H1 (cell line): Measurements from ENCODE around the gene CORO1C. TPM values are rescaled to one million over a fixed set of nuclear protein-coding genes. Genes with fewer than 3 reads are reported as not detected.

Experiments
- CTCF ChIA-PET: fragments of 300-600 bp; sonication (Branson Sonifier 250); formaldehyde crosslinking; loops from one replicate; lab custom pipeline; 2021; ENCODE audit not compliant: partially characterized antibody; lab: Charles Lee
- POLR2A ChIA-PET: fragments of 300-600 bp; sonication (Branson Sonifier 250); formaldehyde crosslinking; loops from one replicate; lab custom pipeline; 2021; ENCODE audit warnings: inconsistent platforms; ENCODE audit not compliant: partially characterized antibody; lab: Charles Lee
- DNase-seq, 2 experiments: peaks; one replicate each; pipeline versions ENCODE4 v3.0.0 to v3.0.0-alpha.2; 2010 to 2022; ENCODE audit warnings: low spot score in 2 of 2, low read depth in 1 of 2, mixed read lengths in 1 of 2
- FAIRE-seq: peaks from 2 replicates; lab custom pipeline; 2011; peaks lifted over from hg19 to GRCh38; lab: Jason Lieb, UNC
- H2AFZ ChIP-seq: 2 replicates; pipeline ENCODE4 v1.8.1; 2012; ENCODE audit warnings: low read length, inconsistent platforms
- H2AK5ac ChIP-seq: 2 replicates; pipeline ENCODE4 v1.6.1; 2013; ENCODE audit warnings: low read depth, low read length
- H2BK120ac ChIP-seq: replicated peaks from 2 replicates; pipeline ENCODE3; 2013; ENCODE audit warnings: low read depth, low read length, inconsistent platforms
- H2BK12ac ChIP-seq: 2 replicates; pipeline ENCODE4 v1.6.1; 2013; ENCODE audit warnings: low read depth, low read length
- H2BK15ac ChIP-seq: 2 replicates; pipeline ENCODE4 v1.6.1; 2013; ENCODE audit warnings: low read length
- H2BK20ac ChIP-seq: 2 replicates; pipeline ENCODE4 v1.6.1; 2013; ENCODE audit warnings: low read length
- H2BK5ac ChIP-seq: 2 replicates; pipeline ENCODE4 v1.6.1; 2013; ENCODE audit warnings: low read depth, low read length
- H3K14ac ChIP-seq: 2 replicates; pipeline ENCODE4 v1.6.1; 2013; ENCODE audit warnings: inconsistent platforms; ENCODE audit not compliant: insufficient read length
- H3K18ac ChIP-seq: 2 replicates; pipeline ENCODE4 v1.6.1; 2013; ENCODE audit warnings: low read length; ENCODE audit errors: extremely low read depth
- H3K23ac ChIP-seq: 2 replicates; pipeline ENCODE4 v1.6.1; 2013; ENCODE audit warnings: inconsistent platforms; ENCODE audit not compliant: insufficient read length
- H3K23me2 ChIP-seq: 2 replicates; pipeline ENCODE4 v1.6.1; 2013; ENCODE audit warnings: low read depth, low read length
- H3K27ac ChIP-seq: 2 replicates; pipeline ENCODE4 v1.6.1; 2011; ENCODE audit warnings: low read depth, low read length, inconsistent platforms
- H3K27me3 ChIP-seq, 4 experiments: replicated peaks in 1 of 4; 1 replicate in 1 of 4; 2 replicates in 3 of 4; pipeline versions ENCODE4 v1.6.1 to v1.8.1; 2011 to 2013; ENCODE audit warnings: low read length in 3 of 4, mild to moderate bottlenecking in 3 of 4, inconsistent platforms in 2 of 4, mixed read lengths in 2 of 4, moderate library complexity in 1 of 4; ENCODE audit not compliant: control insufficient read depth in 3 of 4, insufficient read depth in 3 of 4; ENCODE audit errors: extremely low read depth in 1 of 4
- H3K36me3 ChIP-seq, 4 experiments: 2 replicates each; pipeline versions ENCODE4 v1.6.1 to v1.8.1; 2011 to 2013; ENCODE audit warnings: mild to moderate bottlenecking in 4 of 4, low read length in 3 of 4, moderate library complexity in 2 of 4, control low read depth in 1 of 4, inconsistent platforms in 1 of 4; ENCODE audit not compliant: insufficient read depth in 4 of 4, control insufficient read depth in 2 of 4
- H3K4ac ChIP-seq: replicated peaks from 2 replicates; pipeline ENCODE3; 2013; ENCODE audit warnings: low read length, low read depth, mixed read lengths, inconsistent platforms; ENCODE audit not compliant: insufficient read length
- H3K4me1 ChIP-seq, 4 experiments: replicated peaks in 1 of 4; 1 replicate in 1 of 4; 2 replicates in 3 of 4; pipeline versions ENCODE4 v1.6.1 to v1.8.1; 2011 to 2013; ENCODE audit warnings: low read length in 3 of 4, inconsistent platforms in 2 of 4, mixed read lengths in 1 of 4; ENCODE audit not compliant: insufficient read depth in 4 of 4, control insufficient read depth in 3 of 4
- H3K4me2 ChIP-seq, 2 experiments: 2 replicates each; pipeline versions ENCODE4 v1.6.1 to v1.8.1; 2011 to 2013; ENCODE audit warnings: low read depth in 2 of 2, low read length in 2 of 2, control low read depth in 1 of 2, inconsistent platforms in 1 of 2, mild to moderate bottlenecking in 1 of 2; ENCODE audit not compliant: insufficient read depth in 1 of 2
- H3K4me3 ChIP-seq, 4 experiments: fragments of 200-600, 300-600 bp in 1 of 4; sonication (generic), shearing (Covaris generic), sonication (Bioruptor Twin) in 1 of 4; 2 replicates each; pipeline versions ENCODE4 v1.5.1 to v1.8.1; 2011 to 2016; ENCODE audit warnings: low read length in 4 of 4, low read depth in 3 of 4, control low read depth in 2 of 4, inconsistent platforms in 2 of 4, mild to moderate bottlenecking in 2 of 4, mixed read lengths in 1 of 4, moderate library complexity in 1 of 4; ENCODE audit not compliant: insufficient read depth in 2 of 4; ENCODE audit errors: extremely low read depth in 1 of 4
- H3K56ac ChIP-seq: replicated peaks from 2 replicates; pipeline ENCODE3; 2013; ENCODE audit warnings: low read depth, mild to moderate bottlenecking, mixed read lengths, low read length, inconsistent platforms; ENCODE audit not compliant: insufficient read length
- H3K79me1 ChIP-seq: 2 replicates; pipeline ENCODE4 v1.6.1; 2013; ENCODE audit warnings: low read depth, low read length, control low read depth
- H3K79me2 ChIP-seq, 2 experiments: 2 replicates each; pipeline versions ENCODE4 v1.6.1 to v1.8.1; 2012 to 2013; ENCODE audit warnings: low read length in 2 of 2, mild to moderate bottlenecking in 2 of 2, inconsistent platforms in 1 of 2; ENCODE audit not compliant: insufficient read depth in 2 of 2, control insufficient read depth in 1 of 2
- H3K9ac ChIP-seq, 4 experiments: replicated peaks in 1 of 4; 1 replicate in 1 of 4; 2 replicates in 3 of 4; pipeline versions ENCODE4 v1.6.1 to v1.8.1; 2011 to 2013; ENCODE audit warnings: low read depth in 3 of 4, low read length in 3 of 4, control low read depth in 2 of 4, mild to moderate bottlenecking in 2 of 4, moderate library complexity in 2 of 4, inconsistent platforms in 1 of 4; ENCODE audit errors: extremely low read depth in 1 of 4
- H3K9me3 ChIP-seq, 2 experiments: 2 replicates each; pipeline versions ENCODE4 v1.6.1 to v1.8.1; 2012 to 2013; ENCODE audit warnings: mild to moderate bottlenecking in 2 of 2, moderate library complexity in 2 of 2, control low read depth in 1 of 2, inconsistent platforms in 1 of 2, low read depth in 1 of 2, low read length in 1 of 2, mixed read lengths in 1 of 2; ENCODE audit not compliant: insufficient read depth in 2 of 2
- H4K20me1 ChIP-seq, 2 experiments: replicated peaks in 1 of 2; 2 replicates each; pipeline versions ENCODE3 to v1.8.1; 2011 to 2013; ENCODE audit warnings: inconsistent platforms in 2 of 2, low read length in 2 of 2, mild to moderate bottlenecking in 1 of 2; ENCODE audit not compliant: insufficient read depth in 2 of 2, control insufficient read depth in 1 of 2
- H4K5ac ChIP-seq: 2 replicates; pipeline ENCODE4 v1.6.1; 2013; ENCODE audit warnings: low read length, low read depth, mixed read lengths, inconsistent platforms; ENCODE audit not compliant: insufficient read length
- H4K8ac ChIP-seq: 2 replicates; pipeline ENCODE4 v1.8.0; 2013; ENCODE audit warnings: mild to moderate bottlenecking, moderate library complexity, low read length, inconsistent platforms; ENCODE audit not compliant: insufficient read depth; ENCODE audit errors: extremely low read depth
- H4K91ac ChIP-seq: replicated peaks from 2 replicates; pipeline ENCODE3; 2013; ENCODE audit warnings: low read length, mixed read lengths, inconsistent platforms; ENCODE audit not compliant: insufficient read length
- RFX5 ChIP-seq: IDR thresholded peaks from 2 replicates; pipeline ENCODE4 v1.6.1; 2011; ENCODE audit warnings: low read depth, low read length, improper control_type of control experiment, borderline replicate concordance
- RNF2 ChIP-seq: fragments of 200-900, 300-1000 bp; sonication (generic); IDR thresholded peaks from 2 replicates; pipeline ENCODE4 v1.7.1; 2016; ENCODE audit warnings: borderline replicate concordance, low read depth, mild to moderate bottlenecking, antibody characterized with exemption, low read length; ENCODE audit not compliant: poor library complexity, severe bottlenecking; ENCODE audit errors: missing control alignments
- SAP30 ChIP-seq: fragments of 300-600 bp; sonication (generic); IDR thresholded peaks from 2 replicates; pipeline ENCODE4 v1.7.1; 2012; ENCODE audit warnings: low read length, moderate library complexity, mild to moderate bottlenecking, inconsistent platforms; ENCODE audit not compliant: insufficient read depth, insufficient replicate concordance
- SIN3A ChIP-seq, 2 experiments: IDR thresholded peaks in 1 of 2; conservative IDR thresholded peaks in 1 of 2; 2 replicates each; pipeline ENCODE4 v1.6.1; 2011 to 2012; ENCODE audit warnings: low read length in 2 of 2, improper control_type of control experiment in 1 of 2, low read depth in 1 of 2, mild to moderate bottlenecking in 1 of 2
- SP2 ChIP-seq: IDR thresholded peaks from 2 replicates; pipeline ENCODE4 v1.6.1; 2012; ENCODE audit warnings: mild to moderate bottlenecking, low read length, inconsistent platforms
- SRF ChIP-seq: IDR thresholded peaks from 2 replicates; pipeline ENCODE4 v1.6.1; 2011; ENCODE audit warnings: mild to moderate bottlenecking, low read depth, low read length, moderate library complexity
- WGBS, 2 experiments: shearing (Covaris generic) in 1 of 2; methylation state at CpG; one replicate each; pipeline versions ENCODE4 v1.1.6 to v1.1.7; 2013 to 2015; ENCODE audit warnings: low lambda C conversion rate in 2 of 2, mixed read lengths in 2 of 2, inconsistent platforms in 1 of 2, low coverage in 1 of 2, missing lambda C conversion rate in 1 of 2; ENCODE audit not compliant: insufficient replicate concordance in 2 of 2, insufficient coverage in 1 of 2, insufficient read length in 1 of 2; ENCODE audit errors: extremely low coverage in 1 of 2, missing lambda C conversion rate in 1 of 2; 5-methylcytosine and 5-hydroxymethylcytosine counted together
- polyA plus RNA-seq, 7 experiments: library from polyadenylated mRNA; depleted of rRNA in 3 of 7; stranded (reverse) in 5 of 7; unstranded in 2 of 7; fragments of >200 nt in 5 of 7; fragments of 200-250 nt in 2 of 7; gene quantifications; 1 replicate in 5 of 7; 2 replicates in 1 of 7; 4 replicates in 1 of 7; pipeline versions ENCODE4 v1.2.1 to v1.2.3, GENCODE V29; 2011 to 2013; ENCODE audit warnings: missing spikeins in 2 of 7, mixed read lengths in 2 of 7
- total RNA-seq: library from RNA; stranded (reverse); fragmentation: NEBNext Ultra II Directional; extraction: Animal tissue kit (Norgen Biotek cat#: 25700); gene quantifications from 2 replicates; pipeline ENCODE4 v1.2.1, GENCODE V29; 2021
- TF ChIP-seq, protein P1 (sequence below): IDR thresholded peaks from 2 replicates; pipeline ENCODE4 v1.6.1; 2012; ENCODE audit warnings: inconsistent platforms

Gene CORO1C
- total and polyA plus RNA-seq, 2 of the 8 experiments (the other 6 are each of a cell fraction or from before 2014, with no cell fraction given) = 72.7 to 120 TPM

DNA sequence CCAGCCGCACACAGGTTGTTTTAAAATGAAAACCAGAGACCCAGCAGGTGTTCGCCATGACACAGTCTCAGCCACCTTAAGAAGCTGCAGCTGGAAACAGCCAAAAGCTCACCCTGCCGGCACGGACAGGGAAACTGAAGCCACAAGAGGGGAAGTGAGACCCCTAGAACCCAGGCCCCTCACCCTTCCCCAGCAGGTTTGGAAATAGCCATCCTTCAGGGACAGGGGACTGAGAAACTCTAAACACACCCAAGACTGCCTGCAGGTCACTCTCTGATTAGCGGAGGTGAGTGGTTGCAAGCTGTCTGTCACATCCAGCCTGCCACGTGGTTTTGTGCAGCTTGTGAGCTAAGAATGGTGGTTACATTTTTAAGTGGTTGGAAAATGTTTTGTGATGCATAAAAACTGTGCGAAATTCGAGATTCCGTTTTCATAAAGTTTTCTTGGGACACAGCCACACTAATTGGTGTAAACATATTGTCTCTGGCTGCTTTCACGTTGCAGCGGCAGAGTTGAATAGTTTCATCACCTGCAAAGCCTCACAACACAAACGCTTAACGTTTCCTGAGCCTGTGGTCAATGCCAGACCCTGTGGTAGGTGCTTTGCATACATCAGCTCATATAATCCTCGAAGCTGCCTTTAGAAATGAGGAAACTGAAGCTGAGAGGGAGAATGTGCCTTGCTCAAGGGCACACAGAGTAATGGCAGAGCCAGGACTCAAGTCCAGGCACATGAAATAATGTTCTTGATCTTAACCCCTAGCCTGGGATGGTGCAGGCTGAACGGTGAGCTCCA, 95.9 kb downstream of the CORO1C start:
- Histone ChIP-seq H3K79me2 (no peaks in the 10 kb centered on the region), H4K20me1 (no peaks in the 10 kb centered on the region), H4K91ac (peak overlapping the region; percentile 8), H3K23me2 (no peaks in the 10 kb centered on the region), H4K5ac (no peak overlapping the region), H2BK5ac (peak overlapping the region; percentile 29; the same call in 1 of the 2 replicates), H3K56ac (no peak overlapping the region), H2BK12ac (peak overlapping the region; percentile 92), H3K14ac (no peak overlapping the region), H3K9me3 (no peaks in the 10 kb centered on the region), H4K8ac (no peak overlapping the region), H3K27ac (0 out of 2 replicates have a peak overlapping the region, but pooled peaks have one; percentile 44), H3K9ac (no peak overlapping the region), H2BK15ac (peak overlapping the region; percentile 32; the same call in 1 of the 2 replicates), H3K4me1 (peaks cover 18 to 43% (median 25%) of the 10 kb centered on the region in 4 experiments), H2BK20ac (peak overlapping the region; percentile 92), H3K27me3 (no peaks in the 10 kb centered on the region), H2AK5ac (peak overlapping the region; percentile 29; the same call in 1 of the 2 replicates), H3K36me3 (no peaks in the 10 kb centered on the region), H3K23ac (no peak overlapping the region), H3K18ac (peak overlapping the region; percentile 93), H3K4me3 (no peak overlapping the region), H3K4me2 (peak overlapping the region; percentile 9 to 17; a peak in 1 of 4 replicates), H2BK120ac (peak overlapping the region; percentile 31), H3K79me1 (no peaks in the 10 kb centered on the region), H3K4ac (peak overlapping the region; percentile 53), H2AFZ (peak overlapping the region; percentile 43)
- 65% methylated on average over 15 of the region's 15 CpGs; no CpG with 5 or more reads in 1 of the 2 experiments for WGBS, 2 experiments
- CTCF ChIA-PET = interaction anchor here (0.6 to 10.0 kb wide), 8 partner anchors 12 to 573 kb away, joined by 3 to 90 read pairs (median 3); no protein-coding TSS in a partner anchor
- FAIRE-seq (no peak), DNase-seq (no peak)
- POLR2A ChIA-PET = interaction anchor here (0.7 to 1.5 kb wide), 4 partner anchors 9 to 95 kb away, joined by 3 to 4 read pairs (median 4); no protein-coding TSS in a partner anchor
- TF ChIP-seq SP2 (no peak), RFX5 (no peak), SIN3A (conservative IDR thresholded peaks at IDR 0.05 in 1 of 2, IDR thresholded peaks at IDR 0.05 in 1 of 2; ENCODE audit: low read depth in 1 of 2, low read length in 2 of 2) (no peak), RNF2 (no peak), SRF (no peak), SAP30 (no peak)
- TF ChIP-seq, protein P1, sequence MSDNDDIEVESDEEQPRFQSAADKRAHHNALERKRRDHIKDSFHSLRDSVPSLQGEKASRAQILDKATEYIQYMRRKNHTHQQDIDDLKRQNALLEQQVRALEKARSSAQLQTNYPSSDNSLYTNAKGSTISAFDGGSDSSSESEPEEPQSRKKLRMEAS = peak; percentile 41; the same call in 1 of the 2 replicates
